ENCODE measurements around the gene RCC1. TPM values are rescaled to one million over a fixed set of nuclear protein-coding genes. Genes with fewer than 3 reads are reported as not detected.

Gene RCC1
- total RNA-seq, 1 experiment from 2014 or later = 61.2 TPM

GRCh38 chr1:28499553-28499952, 6.3 kb upstream of the RCC1 start:
- POLR2A ChIA-PET = no interaction called here

DNA sequence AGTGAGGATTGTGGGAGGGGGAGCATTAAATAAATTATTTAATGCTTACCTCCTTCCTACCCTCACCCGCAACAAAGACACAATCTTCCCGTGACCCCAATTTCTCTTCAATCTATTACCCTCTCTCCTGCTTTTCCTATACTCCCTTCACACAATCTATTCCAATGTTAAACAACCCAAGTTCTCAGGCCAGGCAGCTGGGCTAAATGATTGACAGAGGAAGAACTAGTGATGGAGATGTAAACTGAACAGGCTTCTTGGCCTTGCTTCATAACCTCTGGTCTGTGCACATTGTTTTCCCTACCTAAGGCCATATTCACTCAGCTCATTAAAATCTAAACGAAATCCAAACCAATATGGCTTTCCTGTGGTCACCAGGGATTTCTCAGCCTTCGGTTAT, 3.9 kb upstream of the RCC1 start:
- DNase-seq (ENCODE audit: low read depth, low spot score) = no peak
- H3K9me3 ChIP-seq (ENCODE audit: control insufficient read depth, insufficient read depth, low read depth, low read length) = no peaks in the 10 kb centered on the region
- intact Hi-C loops (cut with micrococcal nuclease; ENCODE audit: unreplicated experiment) = no loop called here
- CTCF ChIA-PET = no interaction called here
- POLR2A ChIA-PET = no interaction called here
- H3K4me3 ChIP-seq (ENCODE audit: low read depth in 2 of 2, low read length in 2 of 2) = no peak overlapping the region
- peaks cover 7% of the 10 kb centered on the region for H3K36me3 ChIP-seq (ENCODE audit: control insufficient read depth, insufficient read depth, low read length)
- H3K27ac ChIP-seq (ENCODE audit: low read length) = no peak overlapping the region
- no peak for TF ChIP-seq SIN3A (IDR thresholded peaks at IDR 0.05; ENCODE audit: borderline replicate concordance, insufficient read depth, low read depth, low read length)
- TF ChIP-seq POLR2AphosphoS5 (IDR thresholded peaks at IDR 0.05; ENCODE audit: low read depth, low read length) = no peak
- TF ChIP-seq, protein P1, sequence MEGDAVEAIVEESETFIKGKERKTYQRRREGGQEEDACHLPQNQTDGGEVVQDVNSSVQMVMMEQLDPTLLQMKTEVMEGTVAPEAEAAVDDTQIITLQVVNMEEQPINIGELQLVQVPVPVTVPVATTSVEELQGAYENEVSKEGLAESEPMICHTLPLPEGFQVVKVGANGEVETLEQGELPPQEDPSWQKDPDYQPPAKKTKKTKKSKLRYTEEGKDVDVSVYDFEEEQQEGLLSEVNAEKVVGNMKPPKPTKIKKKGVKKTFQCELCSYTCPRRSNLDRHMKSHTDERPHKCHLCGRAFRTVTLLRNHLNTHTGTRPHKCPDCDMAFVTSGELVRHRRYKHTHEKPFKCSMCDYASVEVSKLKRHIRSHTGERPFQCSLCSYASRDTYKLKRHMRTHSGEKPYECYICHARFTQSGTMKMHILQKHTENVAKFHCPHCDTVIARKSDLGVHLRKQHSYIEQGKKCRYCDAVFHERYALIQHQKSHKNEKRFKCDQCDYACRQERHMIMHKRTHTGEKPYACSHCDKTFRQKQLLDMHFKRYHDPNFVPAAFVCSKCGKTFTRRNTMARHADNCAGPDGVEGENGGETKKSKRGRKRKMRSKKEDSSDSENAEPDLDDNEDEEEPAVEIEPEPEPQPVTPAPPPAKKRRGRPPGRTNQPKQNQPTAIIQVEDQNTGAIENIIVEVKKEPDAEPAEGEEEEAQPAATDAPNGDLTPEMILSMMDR (IDR thresholded peaks at IDR 0.05) = no peak
- TF ChIP-seq, protein P2, sequence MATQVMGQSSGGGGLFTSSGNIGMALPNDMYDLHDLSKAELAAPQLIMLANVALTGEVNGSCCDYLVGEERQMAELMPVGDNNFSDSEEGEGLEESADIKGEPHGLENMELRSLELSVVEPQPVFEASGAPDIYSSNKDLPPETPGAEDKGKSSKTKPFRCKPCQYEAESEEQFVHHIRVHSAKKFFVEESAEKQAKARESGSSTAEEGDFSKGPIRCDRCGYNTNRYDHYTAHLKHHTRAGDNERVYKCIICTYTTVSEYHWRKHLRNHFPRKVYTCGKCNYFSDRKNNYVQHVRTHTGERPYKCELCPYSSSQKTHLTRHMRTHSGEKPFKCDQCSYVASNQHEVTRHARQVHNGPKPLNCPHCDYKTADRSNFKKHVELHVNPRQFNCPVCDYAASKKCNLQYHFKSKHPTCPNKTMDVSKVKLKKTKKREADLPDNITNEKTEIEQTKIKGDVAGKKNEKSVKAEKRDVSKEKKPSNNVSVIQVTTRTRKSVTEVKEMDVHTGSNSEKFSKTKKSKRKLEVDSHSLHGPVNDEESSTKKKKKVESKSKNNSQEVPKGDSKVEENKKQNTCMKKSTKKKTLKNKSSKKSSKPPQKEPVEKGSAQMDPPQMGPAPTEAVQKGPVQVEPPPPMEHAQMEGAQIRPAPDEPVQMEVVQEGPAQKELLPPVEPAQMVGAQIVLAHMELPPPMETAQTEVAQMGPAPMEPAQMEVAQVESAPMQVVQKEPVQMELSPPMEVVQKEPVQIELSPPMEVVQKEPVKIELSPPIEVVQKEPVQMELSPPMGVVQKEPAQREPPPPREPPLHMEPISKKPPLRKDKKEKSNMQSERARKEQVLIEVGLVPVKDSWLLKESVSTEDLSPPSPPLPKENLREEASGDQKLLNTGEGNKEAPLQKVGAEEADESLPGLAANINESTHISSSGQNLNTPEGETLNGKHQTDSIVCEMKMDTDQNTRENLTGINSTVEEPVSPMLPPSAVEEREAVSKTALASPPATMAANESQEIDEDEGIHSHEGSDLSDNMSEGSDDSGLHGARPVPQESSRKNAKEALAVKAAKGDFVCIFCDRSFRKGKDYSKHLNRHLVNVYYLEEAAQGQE (IDR thresholded peaks at IDR 0.05; ENCODE audit: insufficient read depth in 1 of 2, low read depth in 2 of 2, low read length in 1 of 2) = no peak
- TF ChIP-seq TCF7L2 (IDR thresholded peaks at IDR 0.05; ENCODE audit: low read depth, low read length) = no peak
- H3K27me3 ChIP-seq (ENCODE audit: control insufficient read depth, insufficient read depth, low read length) = no peaks in the 10 kb centered on the region
- in situ Hi-C loops (cut with HindIII; ENCODE audit: low pct_unique_long_range_greater_than_20kb, low sequenced_read_pairs) = no loop called here
- H3K4me1 ChIP-seq (ENCODE audit: control insufficient read depth, insufficient read depth, low read length) = no peaks in the 10 kb centered on the region
- no TSS peak for BruUV-seq (replicated peaks)
- ATAC-seq = no peak

More at GRCh38 chr1:28499553-28499952, 6.3 kb upstream of the RCC1 start:
- H3K9me3 ChIP-seq (ENCODE audit: control insufficient read depth, insufficient read depth, low read depth, low read length) = no peaks in the 10 kb centered on the region
- H3K27ac ChIP-seq (ENCODE audit: low read length) = no peak overlapping the region
- CTCF ChIA-PET = no interaction called here
- H3K4me1 ChIP-seq (ENCODE audit: control insufficient read depth, insufficient read depth, low read length) = no peaks in the 10 kb centered on the region
- DNase-seq (ENCODE audit: low read depth, low spot score) (no peak), ATAC-seq (no peak)
- in situ Hi-C loops (cut with HindIII; ENCODE audit: low pct_unique_long_range_greater_than_20kb, low sequenced_read_pairs) = no loop called here
- intact Hi-C loops (cut with micrococcal nuclease; ENCODE audit: unreplicated experiment) = no loop called here
- H3K36me3 ChIP-seq (ENCODE audit: control insufficient read depth, insufficient read depth, low read length) = peaks cover 4% of the 10 kb centered on the region
- BruUV-seq (replicated peaks) = TSS peak; percentile 61
- H3K4me3 ChIP-seq (ENCODE audit: low read depth in 2 of 2, low read length in 2 of 2) = no peak overlapping the region
- TF ChIP-seq, protein P2 (IDR thresholded peaks at IDR 0.05; ENCODE audit: insufficient read depth in 1 of 2, low read depth in 2 of 2, low read length in 1 of 2) = no peak
- TF ChIP-seq TCF7L2 (IDR thresholded peaks at IDR 0.05; ENCODE audit: low read depth, low read length) = no peak
- TF ChIP-seq SIN3A (IDR thresholded peaks at IDR 0.05; ENCODE audit: borderline replicate concordance, insufficient read depth, low read depth, low read length) = no peak
- TF ChIP-seq, protein P1 (IDR thresholded peaks at IDR 0.05) = no peak
- no peak for TF ChIP-seq POLR2AphosphoS5 (IDR thresholded peaks at IDR 0.05; ENCODE audit: low read depth, low read length)
- no peaks in the 10 kb centered on the region for H3K27me3 ChIP-seq (ENCODE audit: control insufficient read depth, insufficient read depth, low read length)

Measured in Panc1 (cell line).